D341Med (cell line): ENCODE results near the gene MTHFSD.

Experiments used
- DNase-seq: peaks from one replicate; pipeline ENCODE4 v3.0.0; 2012; ENCODE audit warnings: low spot score

Gene MTHFSD

DNA sequence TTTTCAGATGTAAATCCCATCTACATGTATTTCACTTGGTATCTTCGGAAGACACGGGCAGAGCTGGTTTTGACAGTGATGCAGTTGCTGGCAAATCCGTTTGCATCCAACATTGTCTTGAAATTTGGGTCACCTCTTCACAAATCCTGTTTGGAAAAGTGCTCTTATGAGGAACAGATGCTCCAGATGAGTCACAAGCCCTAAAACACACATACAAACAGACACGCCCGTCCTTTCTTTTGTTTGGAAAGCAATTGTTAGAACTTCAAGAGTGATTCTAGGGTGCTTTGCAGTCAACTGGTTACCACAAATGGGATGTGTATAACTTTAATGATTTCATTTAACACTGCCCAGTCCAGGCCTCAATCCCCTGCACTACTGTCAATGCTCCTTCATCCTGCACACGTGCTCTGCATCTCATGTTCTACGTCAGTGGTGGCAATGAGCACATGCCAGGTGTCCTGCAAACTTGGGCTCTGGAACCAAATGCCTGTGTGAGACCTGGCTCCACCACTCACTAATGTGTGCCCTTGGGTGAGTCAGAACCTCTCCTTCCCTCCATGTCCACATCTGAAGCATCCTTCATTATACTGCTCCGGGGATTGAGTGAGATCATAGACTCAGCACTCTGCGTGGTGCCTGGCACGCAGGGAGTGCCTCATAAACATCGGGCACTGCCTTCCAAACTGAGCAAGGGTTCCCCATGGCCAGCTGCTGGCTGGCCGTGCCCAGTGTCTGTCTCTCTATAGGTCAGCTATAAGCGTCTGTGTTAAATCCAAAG lies 64.0 kb downstream of the MTHFSD start:
- DNase-seq = no peak

DNA sequence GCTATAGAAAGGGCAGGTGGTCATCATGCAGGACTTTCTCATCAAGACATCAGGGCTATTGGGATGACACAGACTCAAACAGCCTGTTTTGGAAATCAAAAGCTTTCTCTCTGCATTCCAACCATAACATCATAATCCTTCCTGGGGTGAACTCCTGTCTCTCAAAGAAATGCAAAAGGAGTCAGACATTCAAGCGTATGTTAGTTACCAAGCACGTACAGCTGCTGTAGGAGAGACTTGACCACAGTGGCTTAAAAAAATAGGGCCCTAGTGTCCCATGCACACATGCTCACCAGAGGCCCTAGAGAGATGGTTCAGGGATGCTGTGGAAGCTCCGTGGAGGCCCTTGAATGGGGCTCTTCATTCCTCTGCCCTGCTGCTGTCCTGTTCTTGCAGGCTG lies 69.3 kb downstream of the MTHFSD start:
- no peak for DNase-seq

DNA sequence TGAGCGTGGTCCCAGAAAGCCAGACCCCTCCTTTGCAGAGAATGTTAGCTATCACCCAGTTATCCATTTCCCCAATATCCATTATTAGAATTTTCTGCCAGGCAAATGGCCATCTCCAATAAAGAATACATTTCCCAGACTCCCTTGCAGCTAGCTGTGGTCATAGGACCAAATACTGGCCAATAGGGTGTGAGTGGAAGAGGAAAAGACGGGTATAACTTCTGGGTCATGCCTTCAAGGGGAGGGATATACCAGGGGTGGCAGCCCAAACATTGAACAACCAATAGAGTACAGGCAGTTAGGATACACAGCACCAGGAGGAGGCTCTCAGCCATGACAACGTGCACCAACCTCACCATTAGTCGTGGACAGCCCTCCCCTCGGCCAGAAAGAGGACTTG lies 70.8 kb downstream of the MTHFSD start:
- no peak for DNase-seq

DNA sequence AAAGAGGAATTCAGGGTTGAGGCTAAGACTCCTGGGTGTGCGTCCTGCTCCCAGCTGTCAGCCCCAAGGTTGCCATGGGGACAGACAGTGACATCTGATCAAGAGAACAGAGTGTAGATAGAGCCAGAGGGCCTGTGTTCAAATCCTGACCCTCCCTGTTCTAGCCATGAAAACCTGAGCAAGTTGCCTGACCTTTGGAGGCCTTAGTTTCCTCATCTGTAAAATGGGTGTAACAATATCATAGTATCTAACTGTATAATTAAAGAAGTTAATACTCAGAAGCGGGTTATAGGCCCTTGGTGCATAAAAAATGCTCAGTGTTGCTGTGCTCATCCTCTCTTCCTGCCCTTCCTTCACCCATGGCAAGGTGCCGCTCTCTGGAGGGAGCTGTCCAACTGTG lies 73.4 kb downstream of the MTHFSD start:
- DNase-seq = no peak

DNA sequence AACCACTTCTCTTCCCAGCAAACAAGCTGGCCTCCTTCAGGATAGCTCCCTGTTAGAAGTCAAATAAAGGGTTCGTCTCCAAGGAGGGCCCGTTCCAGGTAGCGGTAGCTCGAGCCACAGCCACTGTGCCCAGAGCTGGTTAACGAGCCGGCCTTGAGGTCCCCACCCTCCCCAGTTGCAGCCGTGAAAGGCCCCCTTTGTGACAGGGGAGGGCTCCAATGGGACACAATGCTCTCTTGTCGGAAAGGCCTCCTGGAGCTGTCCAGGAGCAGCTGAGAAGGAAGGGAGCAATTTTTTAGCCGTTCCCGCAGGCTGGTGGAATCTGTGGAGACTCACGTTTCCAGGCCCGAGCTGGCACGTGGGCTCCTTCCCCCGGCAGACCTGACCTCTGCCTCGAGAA lies 74.6 kb downstream of the MTHFSD start:
- DNase-seq = no peak
